ENCODE measurements around the gene NLGN3.

Gene NLGN3

DNA sequence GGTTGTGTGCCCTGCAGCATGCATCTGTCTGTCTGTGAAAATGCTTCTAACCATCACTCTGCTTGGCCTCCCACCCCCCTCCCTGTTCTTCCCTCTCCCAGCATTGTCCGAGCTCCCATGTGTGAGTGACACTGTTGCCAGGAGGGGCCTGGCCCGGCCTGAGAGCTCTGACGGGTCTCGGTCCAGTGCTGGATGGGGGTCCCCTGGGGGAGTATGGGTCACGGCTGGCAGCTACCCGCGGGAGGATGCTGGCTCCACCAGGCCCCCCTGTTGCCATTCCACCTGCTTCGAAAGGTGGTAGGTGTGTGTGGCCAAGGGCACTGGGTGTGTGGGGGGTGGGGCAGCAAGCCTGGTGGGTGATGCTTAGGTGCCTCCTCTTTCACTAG lies 3.6 kb downstream of the NLGN3 start:
- H3K27me3 Mint-ChIP-seq: no peaks in the 10 kb centered on the region
- no peak overlapping the region for H3K27ac Mint-ChIP-seq
- H3K4me3 Mint-ChIP-seq: no peak overlapping the region
- no peaks in the 10 kb centered on the region for H3K36me3 Mint-ChIP-seq
- H3K9me3 Mint-ChIP-seq (ENCODE audit: low read depth): no peaks in the 10 kb centered on the region
- peaks cover 12% of the 10 kb centered on the region for H3K4me1 Mint-ChIP-seq (ENCODE audit: low read depth)

DNA sequence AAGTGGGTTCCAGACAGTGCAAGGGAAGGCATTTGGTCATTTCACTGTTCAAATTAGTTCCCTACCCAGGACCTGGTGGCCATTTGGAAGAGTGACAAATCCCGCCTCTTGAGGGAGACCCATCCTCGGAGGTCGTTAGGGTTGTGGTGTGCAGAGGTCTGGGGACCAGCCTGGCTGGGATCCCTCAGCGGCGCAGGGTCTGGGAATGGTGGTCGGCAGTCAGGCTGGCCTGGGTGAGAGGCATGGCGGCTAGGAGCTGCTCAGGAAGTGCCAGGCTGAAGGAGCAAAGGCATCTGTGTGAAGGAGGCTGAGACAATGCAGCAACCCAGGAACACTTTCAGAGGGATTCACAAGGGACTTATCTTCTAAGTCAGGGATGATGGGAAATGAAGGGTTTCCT lies 6.7 kb downstream of the NLGN3 start:
- Mint-ChIP-seq H3K4me1 (ENCODE audit: low read depth) (peaks cover 3% of the 10 kb centered on the region), H3K9me3 (ENCODE audit: low read depth) (no peaks in the 10 kb centered on the region), H3K36me3 (peaks cover 3% of the 10 kb centered on the region), H3K27me3 (no peaks in the 10 kb centered on the region), H3K4me3 (no peak overlapping the region), H3K27ac (no peak overlapping the region)

DNA sequence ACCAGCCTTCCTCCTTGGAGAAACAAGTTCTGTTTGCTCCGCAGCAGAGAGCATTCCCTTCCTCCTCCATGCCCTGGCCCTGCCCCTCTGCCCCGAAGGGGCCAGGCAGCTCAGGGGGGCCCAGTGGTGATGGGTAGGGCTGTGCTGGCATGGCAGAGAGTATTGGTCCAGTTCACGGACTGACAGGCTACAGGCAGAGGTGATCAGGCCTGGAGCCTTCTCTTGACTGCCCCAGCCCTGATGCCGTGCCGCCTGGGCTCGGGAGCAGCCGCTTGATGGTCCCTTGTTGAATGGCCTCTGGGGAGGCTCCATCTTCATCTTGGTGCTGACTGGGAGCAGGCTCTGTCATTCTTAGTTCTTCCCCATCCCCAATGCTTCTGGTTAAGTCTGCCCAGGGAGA lies 9.6 kb downstream of the NLGN3 start:
- Mint-ChIP-seq H3K9me3 (ENCODE audit: low read depth) (no peaks in the 10 kb centered on the region), H3K27ac (no peak overlapping the region), H3K36me3 (peaks cover 3% of the 10 kb centered on the region), H3K4me3 (no peak overlapping the region), H3K27me3 (no peaks in the 10 kb centered on the region), H3K4me1 (ENCODE audit: low read depth) (peaks cover 6% of the 10 kb centered on the region)

- Mint-ChIP-seq H3K4me3 (no peak overlapping the region), H3K27ac (no peak overlapping the region), H3K4me1 (ENCODE audit: low read depth) (peaks cover 9% of the 10 kb centered on the region), H3K9me3 (ENCODE audit: low read depth) (no peaks in the 10 kb centered on the region), H3K27me3 (no peaks in the 10 kb centered on the region), H3K36me3 (peaks cover 3% of the 10 kb centered on the region)
Observed at GRCh38 chrX:71154641-71155040, 10.0 kb downstream of the NLGN3 start.

- Mint-ChIP-seq H3K27me3 (no peaks in the 10 kb centered on the region), H3K36me3 (peaks cover 3% of the 10 kb centered on the region), H3K9me3 (ENCODE audit: low read depth) (no peaks in the 10 kb centered on the region), H3K4me3 (no peak overlapping the region), H3K27ac (no peak overlapping the region), H3K4me1 (ENCODE audit: low read depth) (peaks cover 9% of the 10 kb centered on the region)
Observed at GRCh38 chrX:71158603-71159002, 14.0 kb downstream of the NLGN3 start.

DNA sequence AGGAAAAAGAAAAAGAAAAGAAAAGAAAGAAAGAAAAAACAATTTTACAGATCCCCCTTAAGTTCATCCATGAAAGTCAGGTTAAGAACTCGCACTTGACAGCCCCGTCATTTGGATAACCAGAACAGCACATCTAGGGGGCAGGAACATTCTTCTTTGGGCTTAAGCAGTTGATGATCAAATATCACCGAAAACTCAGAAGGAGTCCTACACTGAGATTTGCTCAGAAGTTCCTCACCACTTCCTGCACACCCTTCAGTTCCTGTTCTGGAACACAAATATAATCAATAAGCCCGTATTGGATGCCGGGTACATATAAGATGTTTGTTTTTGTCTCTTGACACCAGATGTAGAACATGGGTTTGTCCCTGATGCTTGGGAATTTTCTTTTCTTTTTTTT lies 14.7 kb downstream of the NLGN3 start:
- Mint-ChIP-seq H3K4me3 (no peak overlapping the region), H3K27me3 (no peaks in the 10 kb centered on the region), H3K4me1 (ENCODE audit: low read depth) (peaks cover 9% of the 10 kb centered on the region), H3K9me3 (ENCODE audit: low read depth) (no peaks in the 10 kb centered on the region), H3K36me3 (peaks cover 3% of the 10 kb centered on the region), H3K27ac (no peak overlapping the region)

DNA sequence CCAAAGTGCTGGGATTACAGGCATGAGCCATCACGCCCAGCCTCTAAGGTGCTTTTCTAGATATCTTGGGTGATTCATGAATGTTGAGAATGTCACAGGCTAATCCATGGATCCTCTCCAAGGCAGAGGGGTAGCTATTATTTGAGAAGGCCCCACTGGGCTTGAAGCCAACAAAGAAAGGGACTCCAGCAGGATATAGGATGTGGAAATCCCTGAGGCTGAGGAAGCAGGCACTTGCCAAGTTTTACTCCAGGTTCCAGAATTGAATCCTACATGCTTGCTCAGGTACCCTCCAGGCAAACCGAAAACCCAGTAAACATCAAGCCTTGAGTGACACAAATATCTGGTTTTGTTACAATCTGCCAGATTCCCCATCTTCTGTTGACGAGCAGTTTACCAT lies 15.8 kb downstream of the NLGN3 start:
- H3K4me3 Mint-ChIP-seq: no peak overlapping the region
- H3K36me3 Mint-ChIP-seq: peaks cover 3% of the 10 kb centered on the region
- H3K4me1 Mint-ChIP-seq (ENCODE audit: low read depth): peaks cover 9% of the 10 kb centered on the region

GRCh38 chrX:71162981-71163380 lies 18.3 kb downstream of the NLGN3 start:
- peaks cover 9% of the 10 kb centered on the region for H3K4me1 Mint-ChIP-seq (ENCODE audit: low read depth)
- no peaks in the 10 kb centered on the region for H3K27me3 Mint-ChIP-seq
- H3K27ac Mint-ChIP-seq: no peak overlapping the region
- no peak overlapping the region for H3K4me3 Mint-ChIP-seq
- peaks cover 3% of the 10 kb centered on the region for H3K36me3 Mint-ChIP-seq
- no peaks in the 10 kb centered on the region for H3K9me3 Mint-ChIP-seq (ENCODE audit: low read depth)

More for the DNA sequence above, 15.8 kb downstream of the NLGN3 start:
- no peak overlapping the region for H3K27ac Mint-ChIP-seq
- no peaks in the 10 kb centered on the region for H3K9me3 Mint-ChIP-seq (ENCODE audit: low read depth)
- no peaks in the 10 kb centered on the region for H3K27me3 Mint-ChIP-seq

DNA sequence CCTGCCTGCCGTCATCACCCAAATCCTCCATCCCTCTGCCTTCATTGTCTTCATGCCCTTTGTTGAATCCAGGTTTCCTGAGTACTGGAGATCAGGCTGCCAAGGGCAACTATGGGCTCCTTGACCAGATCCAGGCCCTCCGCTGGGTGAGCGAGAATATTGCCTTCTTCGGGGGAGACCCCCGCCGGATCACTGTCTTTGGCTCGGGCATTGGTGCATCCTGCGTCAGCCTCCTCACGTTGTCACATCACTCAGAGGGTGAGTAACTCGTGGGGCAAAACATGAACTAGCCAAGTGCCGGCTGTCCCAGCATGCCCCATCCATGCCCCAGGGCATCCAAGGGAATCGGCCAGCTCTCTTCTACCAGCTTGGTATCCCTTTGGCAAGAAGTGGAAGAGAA lies 19.4 kb downstream of the NLGN3 start:
- H3K4me1 Mint-ChIP-seq (ENCODE audit: low read depth): peaks cover 4% of the 10 kb centered on the region
- no peak overlapping the region for H3K4me3 Mint-ChIP-seq
- no peak overlapping the region for H3K27ac Mint-ChIP-seq
- H3K36me3 Mint-ChIP-seq: peaks cover 3% of the 10 kb centered on the region
- no peaks in the 10 kb centered on the region for H3K9me3 Mint-ChIP-seq (ENCODE audit: low read depth)
- no peaks in the 10 kb centered on the region for H3K27me3 Mint-ChIP-seq

GRCh38 chrX:71166461-71166860 lies 21.8 kb downstream of the NLGN3 start:
- Mint-ChIP-seq H3K27ac (no peak overlapping the region), H3K9me3 (ENCODE audit: low read depth) (no peaks in the 10 kb centered on the region), H3K4me3 (no peak overlapping the region), H3K36me3 (peaks cover 3% of the 10 kb centered on the region), H3K27me3 (no peaks in the 10 kb centered on the region), H3K4me1 (ENCODE audit: low read depth) (peaks cover 2% of the 10 kb centered on the region)

DNA sequence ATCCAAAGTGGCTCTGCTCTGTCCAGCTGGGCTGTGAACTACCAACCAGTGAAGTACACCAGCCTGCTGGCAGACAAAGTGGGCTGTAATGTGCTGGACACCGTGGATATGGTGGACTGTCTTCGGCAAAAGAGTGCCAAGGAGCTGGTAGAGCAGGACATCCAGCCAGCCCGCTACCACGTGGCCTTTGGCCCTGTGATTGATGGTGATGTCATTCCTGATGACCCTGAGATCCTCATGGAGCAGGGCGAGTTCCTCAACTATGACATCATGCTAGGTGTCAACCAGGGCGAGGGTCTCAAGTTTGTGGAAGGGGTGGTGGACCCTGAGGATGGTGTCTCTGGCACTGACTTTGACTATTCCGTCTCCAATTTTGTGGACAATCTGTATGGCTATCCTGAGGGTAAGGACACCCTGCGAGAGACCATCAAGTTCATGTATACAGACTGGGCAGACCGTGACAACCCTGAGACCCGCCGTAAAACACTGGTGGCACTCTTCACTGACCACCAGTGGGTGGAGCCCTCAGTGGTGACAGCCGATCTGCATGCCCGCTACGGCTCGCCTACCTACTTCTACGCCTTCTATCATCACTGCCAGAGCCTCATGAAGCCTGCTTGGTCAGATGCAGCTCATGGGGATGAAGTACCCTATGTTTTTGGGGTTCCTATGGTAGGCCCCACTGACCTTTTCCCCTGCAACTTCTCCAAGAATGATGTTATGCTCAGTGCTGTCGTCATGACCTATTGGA lies 22.6 kb downstream of the NLGN3 start:
- Mint-ChIP-seq H3K4me1 (ENCODE audit: low read depth) (peaks cover 2% of the 10 kb centered on the region), H3K36me3 (peaks cover 3% of the 10 kb centered on the region), H3K9me3 (ENCODE audit: low read depth) (no peaks in the 10 kb centered on the region)

GRCh38 chrX:71168134-71168533 lies 23.5 kb downstream of the NLGN3 start:
- Mint-ChIP-seq H3K9me3 (ENCODE audit: low read depth) (no peaks in the 10 kb centered on the region), H3K27ac (no peak overlapping the region), H3K4me1 (ENCODE audit: low read depth) (peaks cover 2% of the 10 kb centered on the region), H3K27me3 (no peaks in the 10 kb centered on the region), H3K4me3 (no peak overlapping the region), H3K36me3 (peaks cover 3% of the 10 kb centered on the region)

More for the DNA sequence above, 22.6 kb downstream of the NLGN3 start:
- Mint-ChIP-seq H3K27me3 (no peaks in the 10 kb centered on the region), H3K27ac (no peak overlapping the region), H3K4me3 (no peak overlapping the region)

DNA sequence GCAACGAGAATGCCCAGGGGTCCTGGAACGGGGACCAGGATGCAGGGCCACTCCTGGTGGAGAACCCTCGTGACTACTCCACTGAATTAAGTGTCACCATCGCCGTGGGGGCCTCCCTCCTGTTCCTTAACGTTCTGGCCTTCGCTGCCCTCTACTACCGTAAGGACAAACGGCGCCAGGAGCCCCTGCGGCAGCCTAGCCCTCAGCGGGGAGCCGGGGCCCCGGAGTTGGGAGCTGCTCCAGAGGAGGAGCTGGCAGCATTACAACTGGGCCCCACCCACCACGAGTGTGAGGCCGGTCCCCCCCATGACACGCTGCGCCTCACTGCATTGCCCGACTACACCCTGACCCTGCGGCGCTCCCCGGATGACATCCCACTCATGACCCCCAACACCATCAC lies 24.9 kb downstream of the NLGN3 start:
- Mint-ChIP-seq H3K27me3 (no peaks in the 10 kb centered on the region), H3K4me1 (ENCODE audit: low read depth) (peaks cover 2% of the 10 kb centered on the region), H3K4me3 (no peak overlapping the region), H3K36me3 (peaks cover 6% of the 10 kb centered on the region), H3K27ac (no peak overlapping the region), H3K9me3 (ENCODE audit: low read depth) (no peaks in the 10 kb centered on the region)

DNA sequence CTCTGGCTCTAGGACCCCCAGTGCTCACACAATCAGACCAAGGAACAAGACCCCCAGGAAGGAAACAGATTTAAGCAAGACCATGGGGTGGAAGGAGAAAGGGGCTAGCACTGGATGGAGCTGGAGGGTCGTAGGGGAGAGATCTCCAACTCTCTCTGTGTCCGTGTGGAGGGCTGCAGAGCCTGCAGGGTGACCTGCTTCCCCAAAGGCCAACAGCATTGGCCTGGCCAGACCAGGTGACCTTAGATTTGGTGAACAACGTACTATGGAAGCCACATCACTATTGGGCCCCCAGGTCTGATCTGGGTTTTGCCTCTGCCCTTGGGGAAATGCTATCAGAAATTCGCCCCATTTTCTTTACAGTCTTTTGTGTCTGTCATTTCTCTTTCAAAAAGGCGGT lies 26.0 kb downstream of the NLGN3 start:
- peaks cover 6% of the 10 kb centered on the region for H3K36me3 Mint-ChIP-seq
- H3K27me3 Mint-ChIP-seq: no peaks in the 10 kb centered on the region
- H3K4me1 Mint-ChIP-seq (ENCODE audit: low read depth): peaks cover 2% of the 10 kb centered on the region
- H3K9me3 Mint-ChIP-seq (ENCODE audit: low read depth): no peaks in the 10 kb centered on the region
- H3K4me3 Mint-ChIP-seq: no peak overlapping the region
- H3K27ac Mint-ChIP-seq: no peak overlapping the region

GRCh38 chrX:71171110-71171801 lies 26.6 kb downstream of the NLGN3 start:
- no peaks in the 10 kb centered on the region for H3K27me3 Mint-ChIP-seq
- H3K36me3 Mint-ChIP-seq: peaks cover 6% of the 10 kb centered on the region
- no peak overlapping the region for H3K27ac Mint-ChIP-seq
- H3K9me3 Mint-ChIP-seq (ENCODE audit: low read depth): no peaks in the 10 kb centered on the region
- H3K4me3 Mint-ChIP-seq: no peak overlapping the region
- peaks cover 2% of the 10 kb centered on the region for H3K4me1 Mint-ChIP-seq (ENCODE audit: low read depth)

DNA sequence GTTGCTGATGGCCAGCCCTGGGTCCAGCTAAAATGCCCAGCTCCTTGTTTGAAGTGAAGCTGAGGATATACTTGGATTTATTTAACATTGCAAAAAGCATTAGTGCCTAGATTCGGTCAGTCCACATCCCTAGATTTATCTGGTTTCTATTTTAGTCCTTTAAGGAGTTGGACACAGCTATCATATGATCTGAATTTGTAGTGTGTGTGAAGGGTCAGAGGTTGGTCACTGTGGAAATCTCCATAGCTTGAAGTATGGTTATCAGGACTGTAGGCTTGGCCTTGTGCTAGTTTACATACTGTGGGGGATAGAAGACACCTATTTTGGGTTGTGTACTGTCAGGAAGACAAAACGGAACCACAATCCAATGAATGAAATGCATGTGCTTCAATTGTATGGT lies 28.8 kb downstream of the NLGN3 start:
- Mint-ChIP-seq H3K4me3 (no peak overlapping the region), H3K36me3 (peaks cover 3% of the 10 kb centered on the region), H3K9me3 (ENCODE audit: low read depth) (no peaks in the 10 kb centered on the region), H3K27ac (no peak overlapping the region), H3K4me1 (ENCODE audit: low read depth) (peaks cover 2% of the 10 kb centered on the region), H3K27me3 (no peaks in the 10 kb centered on the region)

All from activated naive CD8-positive, alpha-beta T cell (primary cell).